NCI-H2196 treated with DMSO at 0.1 percent for 48 hours (cell line): ENCODE measurements around the gene PIP4K2A.

Experiments used
- DNase-seq: peaks from one replicate; lab custom pipeline; 2025; ENCODE audit not compliant: unreplicated experiment; lab: John Stamatoyannopoulos, UW

PIP4K2A gene

DNA sequence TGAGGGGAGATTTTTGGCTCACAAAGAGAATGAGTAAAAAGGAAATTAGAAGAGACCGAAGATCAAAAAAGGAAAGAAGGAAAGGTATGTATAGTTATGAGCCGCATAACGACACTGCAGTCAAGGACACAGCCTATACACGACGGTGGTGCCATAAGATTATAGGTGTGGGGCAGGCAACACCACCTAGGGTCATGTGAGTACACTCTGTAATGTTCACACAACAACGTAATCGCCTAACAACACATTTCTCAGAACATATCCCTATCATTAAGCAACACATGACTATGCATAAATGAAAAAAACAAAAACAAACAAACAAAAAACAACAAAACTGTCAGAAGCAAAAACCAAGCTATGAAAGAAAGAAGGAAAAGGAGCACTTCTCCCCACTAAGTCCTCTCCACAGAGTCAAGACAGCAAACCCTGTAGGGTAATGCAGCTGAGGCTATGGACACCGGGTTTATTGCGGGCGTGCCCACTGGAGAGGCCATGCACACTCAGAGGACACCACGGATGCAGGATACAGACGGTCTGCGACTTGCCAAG lies 45.1 kb downstream of the PIP4K2A start:
- DNase-seq = no peak

- no peak for DNase-seq
Observed at GRCh38 chr10:22667093-22667480, 47.3 kb downstream of the PIP4K2A start.

DNA sequence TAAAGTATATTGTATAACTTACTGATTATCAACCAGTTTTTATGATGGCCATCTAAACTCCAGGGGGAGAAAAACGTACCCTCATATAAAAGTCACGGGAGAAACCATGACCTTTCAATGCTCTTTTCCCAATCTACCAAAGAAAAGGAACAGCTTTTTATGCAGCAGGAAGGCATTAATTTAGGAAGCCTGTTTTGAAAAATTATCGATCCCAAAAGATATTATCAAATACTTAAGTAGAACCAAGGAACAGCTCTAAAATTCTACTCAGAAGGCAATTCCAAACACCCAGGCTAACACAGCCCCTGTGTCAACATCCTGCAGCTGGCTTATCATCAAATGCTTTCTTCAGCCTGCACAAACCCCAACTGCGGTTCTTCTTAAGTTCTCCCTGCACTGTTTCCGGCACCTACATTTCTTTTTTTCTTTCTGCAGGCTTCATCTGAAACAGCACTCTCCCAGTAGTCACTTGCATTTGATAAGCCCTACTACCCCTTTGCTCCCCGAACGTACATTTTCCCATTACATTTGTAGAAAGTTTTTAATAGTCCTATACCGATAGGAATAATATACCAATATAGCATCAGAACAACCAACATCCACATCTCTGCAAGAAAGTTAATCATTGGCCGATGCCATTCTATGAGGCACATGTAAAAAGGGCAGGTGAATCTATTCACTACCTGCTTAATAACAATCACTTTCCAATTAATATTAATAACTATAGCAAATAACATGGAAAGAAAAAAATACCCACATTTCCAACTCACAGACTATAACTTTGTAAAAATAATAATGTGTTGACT lies 47.9 kb downstream of the PIP4K2A start:
- DNase-seq = no peak

DNA sequence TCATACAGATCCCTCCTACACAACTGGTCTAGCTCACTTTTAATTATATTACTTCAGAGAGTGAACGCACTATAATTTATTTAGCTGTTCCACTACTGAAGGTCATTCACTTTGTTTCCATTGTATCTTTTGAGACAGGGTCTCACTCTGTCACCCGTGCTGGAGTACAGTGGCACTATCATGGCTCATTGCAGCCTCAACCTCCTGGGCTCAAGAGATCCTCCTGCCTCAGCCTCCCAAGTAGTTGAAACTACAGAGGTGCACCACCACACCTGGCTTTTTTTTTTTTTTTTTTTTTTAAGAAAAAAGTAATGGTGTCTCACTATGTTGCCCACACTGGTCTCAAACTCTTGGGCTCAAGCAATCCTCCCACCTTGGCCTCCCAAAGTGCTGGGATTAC lies 49.0 kb downstream of the PIP4K2A start:
- no peak for DNase-seq

DNA sequence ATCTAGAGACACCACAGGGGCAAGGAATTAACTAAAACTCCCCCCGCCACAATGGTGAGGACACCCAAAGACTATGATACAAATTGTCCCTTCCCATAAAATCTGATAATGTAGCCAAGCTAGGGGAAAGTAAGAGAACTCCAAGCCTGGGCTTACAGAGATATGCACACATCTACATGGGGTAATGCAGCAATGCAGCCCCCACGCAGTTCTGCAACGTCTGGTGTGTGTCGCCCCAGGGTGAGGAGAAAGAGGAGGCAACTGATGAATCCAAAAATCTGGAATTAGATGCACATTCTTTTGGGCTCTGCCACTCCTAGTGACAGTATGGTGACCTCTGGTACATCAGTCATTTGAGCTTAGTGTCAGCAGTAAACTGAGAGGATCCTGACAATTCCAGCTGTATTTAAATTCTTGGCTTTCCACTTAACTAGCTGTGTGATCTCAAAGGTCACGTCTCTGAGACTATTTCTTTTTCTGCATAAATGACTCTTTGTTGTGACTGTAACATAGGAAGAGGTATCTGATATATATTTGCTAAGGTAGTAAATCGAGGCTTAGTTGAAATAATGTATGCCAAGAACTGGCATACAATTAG lies 51.5 kb downstream of the PIP4K2A start:
- DNase-seq = no peak

GRCh38 chr10:22659866-22660265 lies 54.5 kb downstream of the PIP4K2A start:
- no peak for DNase-seq

- DNase-seq = no peak
Observed at GRCh38 chr10:22658745-22659410, 55.5 kb downstream of the PIP4K2A start.

- no peak for DNase-seq
Observed at GRCh38 chr10:22657566-22658225, 56.7 kb downstream of the PIP4K2A start.

DNA sequence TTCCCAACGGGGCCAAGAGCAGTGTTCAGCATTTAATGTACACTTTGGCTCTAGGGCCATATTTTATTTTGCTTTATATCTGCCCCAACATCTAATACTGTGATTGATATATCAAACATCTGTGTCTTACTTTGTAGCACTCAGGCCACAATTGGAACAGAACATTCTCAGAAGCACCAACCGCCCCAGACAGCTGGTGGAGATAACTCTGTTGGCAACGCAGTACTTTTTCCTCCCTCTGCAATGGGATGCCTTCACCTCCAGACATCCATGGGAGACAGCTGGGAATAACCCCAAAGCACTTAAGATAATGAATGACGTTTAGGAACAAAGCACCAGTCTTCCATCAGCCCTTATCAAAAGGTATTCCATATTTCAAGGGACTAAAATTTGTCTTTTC lies 57.4 kb downstream of the PIP4K2A start:
- DNase-seq = no peak

GRCh38 chr10:22656036-22656435 lies 58.3 kb downstream of the PIP4K2A start:
- DNase-seq = no peak

GRCh38 chr10:22655312-22655981 lies 58.9 kb downstream of the PIP4K2A start:
- no peak for DNase-seq

GRCh38 chr10:22652988-22653481 lies 61.3 kb downstream of the PIP4K2A start:
- DNase-seq = no peak

GRCh38 chr10:22651276-22651980 lies 63.0 kb downstream of the PIP4K2A start:
- DNase-seq = no peak

DNA sequence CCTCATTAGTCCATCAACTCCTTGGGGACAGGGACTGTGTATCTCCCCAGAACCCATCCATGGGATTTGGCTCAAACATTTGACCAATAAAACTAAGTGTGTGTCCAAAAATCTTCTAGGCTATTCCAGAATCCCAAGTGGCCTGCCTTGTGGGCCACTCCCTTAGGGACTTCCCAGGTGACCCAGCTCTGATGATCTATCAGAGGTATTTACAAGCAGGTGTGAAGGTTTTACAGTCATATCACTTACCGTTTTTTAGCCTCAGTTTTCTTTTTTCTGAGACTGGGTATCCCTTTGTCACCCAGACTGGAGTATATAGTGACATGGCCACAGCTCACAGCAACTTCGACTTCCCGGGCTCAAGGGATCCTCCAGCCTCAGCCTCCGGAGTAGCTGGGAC lies 64.4 kb downstream of the PIP4K2A start:
- no peak for DNase-seq

GRCh38 chr10:22649390-22649841 lies 65.0 kb downstream of the PIP4K2A start:
- no peak for DNase-seq

GRCh38 chr10:22648547-22648961 lies 65.8 kb downstream of the PIP4K2A start:
- DNase-seq = no peak

- DNase-seq = no peak
Observed at GRCh38 chr10:22647244-22647643, 67.1 kb downstream of the PIP4K2A start.

GRCh38 chr10:22646388-22646853 lies 68.0 kb downstream of the PIP4K2A start:
- no peak for DNase-seq

DNA sequence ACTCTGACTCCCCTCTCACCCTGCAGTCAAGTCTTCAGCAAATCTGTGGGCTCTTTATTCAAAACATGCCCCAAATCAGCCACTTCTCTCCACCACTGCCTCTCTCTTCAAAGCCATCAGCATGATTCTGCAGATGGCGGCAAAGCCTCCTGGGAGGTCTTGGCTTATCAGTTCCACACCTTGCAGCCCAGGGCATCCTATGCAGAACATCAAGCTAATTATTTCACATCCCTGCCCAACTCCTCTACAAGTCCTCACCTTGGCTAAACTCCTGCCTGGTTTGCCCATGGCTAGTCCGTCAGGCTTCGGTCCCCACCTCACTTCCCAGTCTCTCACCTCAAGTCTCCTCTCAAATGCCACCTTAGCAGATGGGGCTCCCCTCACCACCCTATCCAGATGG lies 70.2 kb downstream of the PIP4K2A start:
- DNase-seq = no peak

DNA sequence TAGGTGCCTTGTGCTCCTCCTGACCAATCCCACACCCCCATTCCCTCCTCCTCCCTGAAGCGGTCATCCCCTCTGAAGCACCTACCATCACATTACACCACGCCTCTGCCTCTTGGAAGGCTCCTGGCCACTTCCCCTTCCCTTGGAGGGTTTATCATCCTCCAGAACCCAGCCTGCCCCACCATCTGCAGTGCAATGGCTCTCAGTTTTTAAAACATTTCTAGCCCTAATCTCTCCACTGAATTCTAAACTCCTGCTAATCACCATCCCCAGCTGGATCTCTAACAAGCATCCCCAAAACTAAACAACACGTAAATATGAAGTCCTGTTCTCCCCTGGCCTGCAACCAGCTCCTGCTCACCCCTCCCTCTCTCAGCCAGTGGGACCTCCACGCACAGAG lies 70.6 kb downstream of the PIP4K2A start:
- no peak for DNase-seq
